AML-193 (cell line): ENCODE measurements around the gene AOPEP.

Experiments
- DNase-seq, 2 experiments: peaks; one replicate each; lab custom pipeline; 2025; lab: John Stamatoyannopoulos, UW

The AOPEP gene

GRCh38 chr9:95083086-95083768 lies 356.7 kb downstream of the AOPEP start:
- no peak for DNase-seq

DNA sequence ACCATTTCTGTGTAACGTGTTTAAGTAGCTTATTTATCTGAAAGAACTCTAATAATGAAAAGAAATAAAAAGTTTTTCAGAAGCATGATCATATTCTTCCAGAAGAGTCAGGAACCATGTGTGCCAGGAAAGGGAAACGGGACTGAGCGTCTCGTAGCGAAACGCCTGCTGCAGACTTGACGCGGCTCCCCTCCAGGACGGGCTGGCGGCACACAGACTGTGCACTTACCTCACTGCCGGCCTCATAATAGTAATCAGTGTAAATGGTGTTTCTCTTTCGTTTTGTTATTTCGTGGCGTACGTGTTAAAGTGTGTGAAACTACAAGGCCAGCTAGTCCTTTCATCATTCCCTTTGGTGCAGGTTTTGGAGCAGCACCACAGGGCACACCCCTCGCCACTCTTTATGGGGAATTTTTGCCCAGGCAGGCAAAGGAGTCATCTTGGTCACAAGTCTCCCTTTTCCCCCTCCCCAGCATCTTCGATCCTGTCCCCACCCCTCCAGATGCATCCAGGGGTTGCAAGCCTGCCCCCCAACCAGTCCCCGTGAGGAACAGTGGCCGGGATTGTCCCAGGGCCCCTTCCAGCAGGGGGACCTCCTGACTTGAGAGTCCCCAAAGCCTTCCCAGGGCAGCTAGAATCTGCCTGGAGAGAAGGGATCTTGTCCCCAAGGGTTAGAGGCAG lies 357.9 kb downstream of the AOPEP start:
- DNase-seq, result no peak

DNA sequence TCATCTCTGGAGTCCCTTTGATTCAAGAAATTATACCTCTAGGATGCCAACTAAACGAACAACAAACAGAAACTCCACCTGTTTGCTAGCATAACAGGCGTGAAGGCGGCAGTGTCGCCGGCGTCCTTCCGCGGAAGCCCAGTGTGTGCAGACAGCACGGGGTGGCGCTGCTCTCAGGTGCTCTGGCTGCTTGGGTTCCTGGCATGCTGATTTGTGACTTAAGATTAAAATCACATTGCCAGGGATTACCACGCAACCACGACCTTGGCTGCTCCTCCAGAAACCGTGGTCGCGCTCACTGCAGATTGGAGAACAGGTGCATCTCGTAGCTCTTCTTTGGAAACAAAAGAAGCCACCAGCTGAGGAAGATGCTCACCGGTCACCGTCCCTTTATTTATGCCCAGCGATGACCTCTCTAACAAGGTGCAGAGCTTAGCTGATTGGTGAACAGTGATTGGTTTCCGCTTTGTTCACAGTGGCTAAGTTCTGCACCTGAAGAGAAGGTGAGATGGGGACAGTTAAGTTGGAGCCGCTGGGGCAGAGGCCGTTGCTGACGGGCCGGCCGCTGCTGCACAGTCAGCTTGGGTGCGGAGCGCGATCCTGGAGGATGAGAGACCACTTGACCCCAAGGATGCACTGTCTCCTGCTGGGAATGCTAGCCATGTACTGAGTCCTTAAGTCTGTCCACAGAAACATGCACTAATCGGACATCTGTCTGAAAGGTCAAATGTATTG lies 358.7 kb downstream of the AOPEP start:
- no peak for DNase-seq

GRCh38 chr9:95085861-95086563 lies 359.5 kb downstream of the AOPEP start:
- DNase-seq, result no peak

GRCh38 chr9:95086564-95086955 lies 360.1 kb downstream of the AOPEP start:
- no peak for DNase-seq

DNA sequence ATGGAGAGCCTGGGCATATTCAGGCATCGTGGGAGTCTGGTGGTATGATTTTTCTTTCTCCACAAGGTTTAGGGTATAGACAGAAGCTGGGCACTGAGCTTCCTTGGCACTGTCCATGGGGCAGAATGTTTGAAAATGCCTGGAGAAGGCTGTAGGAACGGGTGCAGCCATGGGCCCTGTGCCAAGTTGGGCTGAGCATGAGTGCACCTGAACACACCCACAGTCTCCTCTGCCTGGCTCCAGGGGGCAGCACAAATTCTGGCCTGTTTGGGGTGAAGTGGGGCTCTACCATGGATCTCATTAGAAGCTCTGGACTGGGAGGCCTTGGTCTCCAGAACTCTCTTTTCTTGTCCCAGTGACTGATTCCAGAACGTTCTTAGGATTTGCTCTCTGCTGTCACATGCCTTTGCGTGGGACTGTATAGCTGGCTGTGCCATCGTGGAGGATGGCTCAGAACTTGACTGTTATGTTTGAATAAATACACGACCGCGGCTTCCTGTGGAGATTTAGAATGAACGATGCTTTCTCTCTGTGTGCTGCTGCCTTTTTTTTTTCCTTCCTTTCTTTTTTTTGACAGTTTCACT lies 361.3 kb downstream of the AOPEP start:
- no peak for DNase-seq

- DNase-seq, result no peak
Measured at GRCh38 chr9:95088421-95089161, 362.1 kb downstream of the AOPEP start.

DNA sequence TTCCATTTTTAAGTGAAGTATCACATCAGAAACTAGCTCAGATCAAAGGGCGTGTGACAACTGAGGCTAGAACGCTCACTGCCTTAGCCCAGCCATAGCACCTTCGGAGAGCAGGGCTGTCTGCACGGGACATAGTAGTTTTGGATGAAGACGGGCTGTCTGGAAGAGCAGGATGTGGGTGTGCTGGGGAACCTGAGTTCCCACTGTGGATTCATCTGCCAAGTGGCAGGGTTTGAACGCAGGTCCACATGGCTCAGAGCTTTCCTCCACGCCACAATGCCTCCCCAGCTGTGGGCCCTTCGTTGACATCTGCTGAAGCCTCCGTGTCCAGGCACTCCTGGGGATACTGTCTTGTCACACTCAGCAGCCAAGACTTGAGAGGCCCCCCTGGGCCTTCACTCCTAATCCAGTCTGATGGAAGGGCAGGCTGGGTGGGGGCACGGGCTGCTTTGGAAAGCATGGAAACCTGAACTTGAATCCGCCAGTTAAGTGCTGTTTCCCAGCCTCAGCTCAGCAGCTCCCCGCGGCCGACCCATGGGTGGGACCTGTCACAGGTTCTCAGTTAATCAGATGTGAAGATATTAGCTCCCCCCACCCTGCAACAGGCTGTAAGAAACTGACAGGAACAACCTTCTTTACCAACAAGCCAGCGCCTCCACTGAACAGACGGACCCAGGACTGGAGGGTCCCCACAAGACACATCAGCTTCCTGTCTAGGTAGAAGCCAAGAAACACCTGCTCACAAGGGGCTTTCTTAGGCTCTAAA lies 362.9 kb downstream of the AOPEP start:
- DNase-seq, result no peak

DNA sequence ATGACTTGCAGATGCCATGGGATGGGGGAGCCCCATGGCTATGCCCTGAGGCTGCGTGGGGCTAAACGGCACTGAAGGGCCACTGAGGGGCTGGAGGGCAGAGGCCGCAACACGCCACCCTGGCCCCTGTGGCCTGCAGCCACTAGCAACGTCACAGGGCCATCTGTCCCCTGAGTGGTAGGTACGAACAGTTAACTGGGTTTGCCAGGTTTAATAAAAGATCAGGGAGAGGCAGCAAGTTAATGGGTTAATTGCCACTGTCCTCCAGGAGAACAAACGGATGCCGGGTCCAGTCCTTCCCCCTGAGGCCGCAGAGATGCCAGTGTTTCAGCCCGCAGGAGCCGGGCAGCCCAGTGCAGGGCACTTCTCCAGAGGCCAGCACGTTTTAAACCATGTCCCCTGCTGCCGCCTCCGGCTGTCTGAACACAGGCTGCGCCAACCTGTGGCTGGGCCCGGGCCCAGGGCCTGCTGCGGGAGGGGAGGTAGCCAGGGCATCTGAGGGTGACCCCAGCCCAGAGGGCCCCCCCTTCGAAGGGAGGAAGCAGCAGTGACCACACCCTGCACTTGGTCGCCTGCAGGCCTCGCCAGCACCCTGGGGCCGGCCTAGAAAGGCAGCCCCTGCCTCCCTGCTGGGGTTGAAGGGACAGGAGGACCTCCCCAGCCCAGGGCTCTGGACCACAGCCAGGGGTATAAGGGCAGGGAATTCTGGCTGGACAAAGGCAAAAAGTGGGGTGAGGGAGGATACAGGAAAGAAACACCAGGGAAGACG lies 363.7 kb downstream of the AOPEP start:
- no peak for DNase-seq

- DNase-seq, result no peak
Measured at GRCh38 chr9:95090871-95091577, 364.5 kb downstream of the AOPEP start.

DNA sequence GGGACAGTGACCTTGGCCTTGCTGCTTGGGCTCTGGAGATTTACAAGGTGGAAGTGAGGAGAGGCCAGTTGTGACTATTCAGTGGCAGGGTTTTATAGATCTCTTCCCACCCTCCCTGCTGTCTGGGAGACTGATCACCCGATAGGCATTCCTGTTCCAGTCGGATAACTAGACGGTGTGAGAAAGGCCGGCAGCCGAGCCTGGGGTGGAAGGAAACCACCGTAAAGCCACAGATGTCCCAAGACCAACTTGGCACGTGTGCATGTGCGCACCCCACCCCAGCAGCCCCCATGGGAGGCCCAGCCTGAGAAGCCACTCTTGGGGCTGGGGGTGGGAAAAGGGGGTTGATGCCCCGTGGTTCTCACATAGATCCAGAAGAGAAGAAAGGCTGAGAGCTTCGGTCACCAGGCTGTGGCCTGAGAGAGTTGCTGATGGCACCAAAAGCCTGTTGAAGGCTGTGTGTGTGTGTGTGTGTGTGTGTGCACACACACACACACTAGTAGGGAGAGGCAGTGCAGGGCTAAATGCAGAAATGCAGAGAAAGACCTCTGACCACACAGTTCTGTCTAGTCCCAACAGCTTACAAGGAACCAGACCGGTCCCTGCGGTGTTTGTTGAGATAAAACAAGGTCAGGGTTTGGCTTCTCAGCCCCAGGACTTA lies 365.2 kb downstream of the AOPEP start:
- DNase-seq, result no peak

DNA sequence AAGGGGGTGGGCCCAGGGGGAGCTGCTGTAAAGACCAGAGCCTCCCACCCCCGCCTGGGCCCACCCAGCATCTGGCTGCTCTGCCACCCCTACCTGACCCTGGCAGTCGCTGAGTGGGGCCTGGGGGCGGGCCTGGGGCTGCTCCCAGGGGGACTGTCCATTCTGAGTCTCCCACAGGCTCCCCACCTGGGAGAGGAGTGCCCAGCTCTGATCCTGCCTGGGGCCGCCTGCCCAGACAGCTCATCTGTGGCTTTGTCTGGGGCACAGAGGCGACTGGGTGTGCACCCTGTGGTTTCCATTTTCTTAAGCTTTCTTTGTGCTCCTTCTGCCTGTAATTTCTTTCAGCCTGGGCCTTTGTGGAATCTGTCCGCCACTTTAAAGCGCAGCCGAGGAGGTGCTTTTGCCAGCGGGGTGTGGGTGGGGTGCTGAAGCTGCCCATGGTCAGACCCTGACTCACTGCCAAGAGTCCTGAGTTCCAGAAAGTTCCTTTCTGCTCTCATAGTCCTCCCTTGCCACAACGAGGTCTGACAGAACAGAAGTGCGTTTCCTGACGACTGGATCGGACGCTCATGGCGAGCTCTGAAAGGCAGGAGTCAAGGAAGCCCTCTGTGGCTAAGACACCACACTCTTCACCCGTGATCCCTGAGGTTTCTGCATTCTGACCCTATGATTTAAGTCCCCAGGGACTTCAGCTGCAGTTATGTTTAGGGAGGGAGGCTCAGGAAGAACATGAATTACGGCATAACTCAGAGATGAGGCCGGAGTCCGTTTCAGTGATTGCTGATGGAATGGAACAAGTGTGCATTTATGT lies 366.0 kb downstream of the AOPEP start:
- DNase-seq, result no peak

DNA sequence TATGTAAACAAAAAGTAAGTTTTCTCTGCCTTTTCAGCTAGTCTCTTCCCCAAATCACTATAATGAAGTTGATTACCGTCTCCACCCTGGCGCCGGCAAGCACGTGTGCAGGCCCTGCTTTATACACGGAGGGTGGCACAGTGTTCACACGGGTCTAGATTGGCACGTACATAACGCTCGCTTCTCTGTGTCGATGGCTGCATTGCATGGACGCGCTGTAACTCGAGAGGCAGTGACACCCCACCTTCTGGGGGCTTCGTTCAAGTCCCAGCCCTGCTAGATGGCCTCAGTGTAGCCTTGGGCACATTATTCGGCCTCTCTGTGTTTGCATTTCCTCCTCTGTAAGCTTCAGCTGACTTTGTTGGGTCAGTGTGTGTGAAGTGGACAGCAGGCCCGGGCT lies 367.1 kb downstream of the AOPEP start:
- DNase-seq, result no peak

- DNase-seq, result no peak
Measured at GRCh38 chr9:95094002-95094401, 367.5 kb downstream of the AOPEP start.

DNA sequence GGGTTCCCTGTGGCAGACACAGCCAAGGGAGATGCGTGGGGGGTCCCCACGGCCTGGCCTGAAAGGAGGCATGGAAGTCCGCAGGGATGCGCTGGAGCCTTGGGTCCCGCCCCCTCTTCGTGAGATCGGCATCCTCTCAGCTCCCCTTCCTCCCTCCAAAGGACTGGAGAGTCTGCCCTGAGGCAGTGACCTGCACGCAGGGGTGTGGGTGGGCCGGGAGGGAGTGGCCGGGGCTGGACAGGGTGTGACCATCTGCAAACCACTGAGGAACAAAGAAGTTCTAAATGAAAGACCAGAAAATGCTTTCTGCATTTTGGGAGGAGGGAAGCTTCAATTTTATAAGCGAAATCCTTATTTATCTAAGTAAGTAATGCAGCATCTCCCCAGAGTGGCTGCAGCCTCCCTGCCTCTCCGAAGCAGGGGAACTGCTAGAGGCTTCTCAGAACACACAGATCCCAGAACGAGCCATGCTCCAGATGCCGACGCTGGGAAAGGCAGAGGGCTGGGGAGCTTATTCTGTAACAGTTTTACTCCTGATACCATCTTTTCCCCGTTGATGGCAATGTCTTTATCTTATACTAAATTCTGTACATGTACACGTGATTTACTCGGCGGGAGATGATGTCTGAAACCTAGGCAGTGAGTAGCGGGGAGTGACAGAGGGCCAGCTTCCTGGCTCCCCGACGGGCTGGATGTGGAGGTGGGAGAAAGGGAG lies 369.3 kb downstream of the AOPEP start:
- no peak for DNase-seq

- no peak for DNase-seq
Measured at GRCh38 chr9:95096381-95096780, 369.9 kb downstream of the AOPEP start.

- DNase-seq, result no peak
Measured at GRCh38 chr9:95096807-95097206, 370.3 kb downstream of the AOPEP start.
